ENCODE data around the gene NOP9. TPM values are rescaled to one million over a fixed set of nuclear protein-coding genes. Genes with fewer than 3 reads are reported as not detected.

Gene NOP9
- total RNA-seq, 1 donor from 2014 or later = 33.5 TPM

DNA sequence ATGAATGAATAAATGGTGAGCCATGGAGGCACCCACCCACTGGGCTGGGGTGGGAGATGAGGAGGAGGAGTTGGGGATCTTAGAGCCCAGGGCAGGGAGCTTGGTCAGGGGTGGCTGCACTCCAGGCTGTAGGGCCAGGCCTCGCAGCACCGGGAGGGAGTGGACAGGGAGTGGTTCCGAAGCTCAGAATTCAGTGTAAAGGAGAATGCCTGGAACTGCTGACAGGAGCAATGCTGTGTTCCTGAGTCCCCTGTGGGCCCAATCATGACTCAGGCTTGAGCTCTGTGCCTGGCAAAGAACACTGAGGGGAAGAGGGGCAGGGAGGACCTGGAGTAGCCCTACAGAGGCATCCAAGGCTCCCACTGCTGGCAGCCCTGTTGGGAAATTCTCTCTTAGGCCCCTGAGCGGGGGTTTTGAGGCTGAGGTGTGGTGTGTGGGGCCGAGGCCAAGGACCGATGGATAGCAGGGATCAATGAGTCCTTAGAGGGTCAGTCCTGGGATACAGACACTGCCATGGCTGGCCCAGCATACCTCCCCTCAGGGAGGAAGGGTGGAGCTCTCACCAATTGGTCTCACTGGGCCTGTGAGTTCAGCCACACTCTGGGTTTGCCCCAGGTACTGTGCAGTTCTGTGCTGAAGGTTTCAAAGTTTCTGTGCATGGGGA, 18.7 kb upstream of the NOP9 start:
- no peak overlapping the region for H3K27ac ChIP-seq
- H3K4me1 ChIP-seq = no peaks in the 10 kb centered on the region
- H3K36me3 ChIP-seq = no peaks in the 10 kb centered on the region
- DNase-seq (ENCODE audit: low spot score in 2 of 2) = no peak
- TF ChIP-seq, protein P1, sequence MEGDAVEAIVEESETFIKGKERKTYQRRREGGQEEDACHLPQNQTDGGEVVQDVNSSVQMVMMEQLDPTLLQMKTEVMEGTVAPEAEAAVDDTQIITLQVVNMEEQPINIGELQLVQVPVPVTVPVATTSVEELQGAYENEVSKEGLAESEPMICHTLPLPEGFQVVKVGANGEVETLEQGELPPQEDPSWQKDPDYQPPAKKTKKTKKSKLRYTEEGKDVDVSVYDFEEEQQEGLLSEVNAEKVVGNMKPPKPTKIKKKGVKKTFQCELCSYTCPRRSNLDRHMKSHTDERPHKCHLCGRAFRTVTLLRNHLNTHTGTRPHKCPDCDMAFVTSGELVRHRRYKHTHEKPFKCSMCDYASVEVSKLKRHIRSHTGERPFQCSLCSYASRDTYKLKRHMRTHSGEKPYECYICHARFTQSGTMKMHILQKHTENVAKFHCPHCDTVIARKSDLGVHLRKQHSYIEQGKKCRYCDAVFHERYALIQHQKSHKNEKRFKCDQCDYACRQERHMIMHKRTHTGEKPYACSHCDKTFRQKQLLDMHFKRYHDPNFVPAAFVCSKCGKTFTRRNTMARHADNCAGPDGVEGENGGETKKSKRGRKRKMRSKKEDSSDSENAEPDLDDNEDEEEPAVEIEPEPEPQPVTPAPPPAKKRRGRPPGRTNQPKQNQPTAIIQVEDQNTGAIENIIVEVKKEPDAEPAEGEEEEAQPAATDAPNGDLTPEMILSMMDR (IDR thresholded peaks at IDR 0.05) = no peak
- no peaks in the 10 kb centered on the region for H3K9me3 ChIP-seq
- H3K27me3 ChIP-seq = no peaks in the 10 kb centered on the region
- no peak overlapping the region for H3K4me3 ChIP-seq
- intact Hi-C loops (cut with DNase I) = no loop called here

DNA sequence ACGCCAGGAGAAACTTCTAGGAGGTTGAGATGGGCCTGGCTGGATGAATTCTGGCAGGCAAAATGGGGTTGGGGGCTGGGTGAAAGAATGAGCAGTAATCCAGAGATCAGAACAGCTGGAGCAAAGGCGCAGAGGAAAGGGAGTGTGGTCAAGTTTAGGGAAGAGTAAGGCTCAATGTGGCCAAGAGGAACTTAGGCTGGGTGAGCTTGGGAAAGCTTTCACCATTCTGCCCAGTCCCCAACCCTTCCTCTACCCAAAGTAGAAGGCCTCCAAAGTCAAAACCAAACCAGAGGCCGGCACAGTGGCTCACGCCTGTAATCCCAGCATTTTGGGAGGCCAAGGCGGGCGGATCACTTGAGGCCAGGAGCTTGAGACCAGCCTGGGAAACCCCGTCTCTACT, 18.0 kb upstream of the NOP9 start:
- intact Hi-C loops (cut with DNase I) = no loop called here
- no peak for DNase-seq (ENCODE audit: low spot score in 2 of 2)
- H3K27me3 ChIP-seq = no peaks in the 10 kb centered on the region
- no peak overlapping the region for H3K27ac ChIP-seq
- H3K4me1 ChIP-seq = no peaks in the 10 kb centered on the region
- no peaks in the 10 kb centered on the region for H3K9me3 ChIP-seq
- no peaks in the 10 kb centered on the region for H3K36me3 ChIP-seq
- H3K4me3 ChIP-seq = no peak overlapping the region
- TF ChIP-seq, protein P1 (IDR thresholded peaks at IDR 0.05) = no peak

DNA sequence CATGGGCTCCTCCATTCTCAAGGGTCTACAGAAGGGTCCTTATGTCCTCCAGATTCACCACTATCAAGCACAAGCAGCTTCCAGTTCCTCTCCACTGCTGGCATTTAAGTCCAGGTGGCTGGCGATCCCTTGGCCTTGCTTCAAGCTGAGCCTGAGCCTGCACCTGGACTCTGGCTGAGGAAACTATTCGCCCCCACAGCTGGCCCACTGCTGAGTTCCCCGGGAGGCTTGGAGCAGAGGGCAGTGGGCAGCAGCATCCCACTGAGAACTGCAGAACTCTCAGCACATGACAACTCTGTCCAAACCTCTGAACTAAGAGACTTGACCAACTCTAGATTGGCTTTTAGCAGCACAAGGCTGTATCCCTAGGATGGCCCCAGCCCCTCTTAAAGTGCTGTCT, 16.9 kb upstream of the NOP9 start:
- no peaks in the 10 kb centered on the region for H3K9me3 ChIP-seq
- no peak overlapping the region for H3K4me3 ChIP-seq
- intact Hi-C loops (cut with DNase I) = no loop called here
- no peak overlapping the region for H3K27ac ChIP-seq
- TF ChIP-seq, protein P1 (IDR thresholded peaks at IDR 0.05) = no peak
- no peaks in the 10 kb centered on the region for H3K27me3 ChIP-seq
- H3K4me1 ChIP-seq = no peaks in the 10 kb centered on the region
- DNase-seq (ENCODE audit: low spot score in 2 of 2) = no peak
- no peaks in the 10 kb centered on the region for H3K36me3 ChIP-seq

DNA sequence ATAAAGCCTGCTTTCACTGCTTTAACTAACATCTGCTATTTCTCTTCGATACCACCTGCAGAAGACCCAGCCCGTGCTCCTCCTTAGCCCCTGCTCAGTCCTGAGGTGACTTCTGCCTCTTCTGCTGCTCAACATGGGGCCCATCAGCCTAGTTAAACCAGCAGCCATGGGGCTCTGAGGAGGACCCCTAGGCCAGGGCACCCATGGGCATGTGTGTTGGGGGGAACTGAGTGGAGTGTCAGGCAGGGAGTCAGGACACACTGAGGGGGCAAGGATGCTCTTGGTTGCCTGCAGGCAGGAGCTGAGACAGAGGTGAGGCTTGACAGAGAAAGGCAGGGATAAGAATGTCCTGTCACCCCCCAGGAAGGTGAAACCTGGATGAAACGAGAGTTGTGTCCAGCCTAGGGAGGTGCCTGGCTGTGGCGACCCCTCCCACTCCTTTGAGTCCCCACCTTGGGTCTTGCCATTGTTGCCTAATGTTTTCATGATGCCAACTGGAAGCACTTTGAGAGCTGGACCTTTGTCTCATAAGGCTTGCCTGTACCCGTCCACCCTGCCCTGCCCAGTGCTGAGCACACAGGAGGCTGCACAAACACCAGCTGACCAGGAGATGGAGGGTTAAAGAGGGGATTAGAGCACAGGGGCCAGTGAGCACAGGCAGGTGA, 15.7 kb upstream of the NOP9 start:
- DNase-seq (ENCODE audit: low spot score in 2 of 2) = no peak
- intact Hi-C loops (cut with DNase I) = no loop called here
- no peaks in the 10 kb centered on the region for H3K4me1 ChIP-seq
- H3K27ac ChIP-seq = no peak overlapping the region
- TF ChIP-seq, protein P1 (IDR thresholded peaks at IDR 0.05) = no peak
- no peaks in the 10 kb centered on the region for H3K9me3 ChIP-seq
- no peaks in the 10 kb centered on the region for H3K36me3 ChIP-seq
- H3K27me3 ChIP-seq = no peaks in the 10 kb centered on the region
- no peak overlapping the region for H3K4me3 ChIP-seq

DNA sequence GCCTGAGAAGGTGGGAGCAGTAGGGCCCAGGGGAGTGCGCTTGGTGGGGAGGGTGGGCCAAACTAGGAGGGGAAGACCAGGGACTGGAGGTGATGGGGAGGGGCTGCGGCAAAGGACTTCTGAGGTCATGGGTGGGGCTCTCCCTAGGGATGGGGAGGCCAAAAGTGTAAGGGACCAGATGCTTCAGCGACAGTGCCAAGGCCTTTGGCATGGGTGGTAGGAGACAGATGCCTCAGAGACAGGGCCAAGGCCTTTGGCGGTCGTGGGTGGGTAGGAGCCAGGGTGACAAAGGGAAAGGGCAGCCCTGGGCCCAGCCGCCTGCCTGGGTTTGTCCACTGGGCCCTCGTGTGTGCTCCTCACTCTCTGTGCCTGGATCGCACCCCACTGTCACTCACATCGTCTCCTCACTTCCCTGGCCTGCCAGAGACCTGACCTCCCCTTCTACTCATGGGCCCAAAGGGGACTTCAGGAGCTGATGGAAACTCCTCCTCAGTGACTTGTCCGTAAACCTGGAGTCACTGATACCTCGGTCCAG, 15.1 kb upstream of the NOP9 start:
- H3K4me3 ChIP-seq = no peak overlapping the region
- TF ChIP-seq, protein P1 (IDR thresholded peaks at IDR 0.05) = no peak
- no peaks in the 10 kb centered on the region for H3K27me3 ChIP-seq
- no peak overlapping the region for H3K27ac ChIP-seq
- DNase-seq (ENCODE audit: low spot score in 2 of 2) = no peak
- intact Hi-C loops (cut with DNase I) = no loop called here
- H3K36me3 ChIP-seq = peaks cover 0 to 2% of the 10 kb centered on the region in 2 donors
- H3K4me1 ChIP-seq = no peaks in the 10 kb centered on the region
- no peaks in the 10 kb centered on the region for H3K9me3 ChIP-seq
